Activated naive CD4-positive, alpha-beta T cell (primary cell): ENCODE data around the gene MX2.
"Not testable (repeated sequence)": the region's sequence is repeated elsewhere in the genome, so short reads cannot be mapped to it uniquely, and the experiment has no call there.

Experiments
- DNase-seq, 4 experiments: peaks; one replicate each; lab custom pipeline; 2025; lab: John Stamatoyannopoulos, UW

Gene MX2

GRCh38 chr21:41361786-41362604, at the start of gene MX2:
Gene MX2, plus strand, starts transcription at chr21:41362027. Its CDS starts 14,880 bp downstream, at chr21:41376907.
- DNase-seq: peak in 2 of 4 experiments; percentile 73 to 81

GRCh38 chr21:41313285-41314164, 48.3 kb upstream of the MX2 start:
- not testable (repeated sequence) for DNase-seq

- no peak for DNase-seq
These were observed 46.1 kb upstream of the MX2 start for GRCh38 chr21:41315726-41316125.

- DNase-seq: no peak
These were observed 45.4 kb upstream of the MX2 start, which contains the start of gene FAM3B for GRCh38 chr21:41316200-41317062. Gene FAM3B, plus strand, starts transcription at chr21:41316801. Its CDS starts 79 bp downstream, at chr21:41316880.

- no peak for DNase-seq
These were observed 44.8 kb upstream of the MX2 start for GRCh38 chr21:41317063-41317392.

DNA sequence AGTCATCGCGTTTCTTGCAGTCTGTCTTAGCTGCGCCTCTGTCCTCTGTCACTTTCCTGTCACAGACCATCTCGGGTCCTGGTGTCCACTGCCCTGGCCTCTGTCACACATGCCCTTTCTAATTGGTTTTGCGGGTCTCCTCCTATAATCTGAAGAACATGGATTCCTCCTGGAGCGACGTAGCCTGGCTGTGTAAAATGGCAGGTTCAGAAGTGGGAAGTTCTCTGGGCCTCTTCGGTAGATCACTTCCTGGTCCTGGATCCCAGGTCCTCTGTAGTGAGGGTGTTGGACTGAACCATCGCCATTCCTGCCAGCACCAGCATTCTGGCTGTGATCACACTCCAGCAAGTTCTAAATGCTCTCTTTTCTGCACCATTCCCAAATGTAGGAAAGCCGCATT, 44.4 kb upstream of the MX2 start:
- no peak for DNase-seq

DNA sequence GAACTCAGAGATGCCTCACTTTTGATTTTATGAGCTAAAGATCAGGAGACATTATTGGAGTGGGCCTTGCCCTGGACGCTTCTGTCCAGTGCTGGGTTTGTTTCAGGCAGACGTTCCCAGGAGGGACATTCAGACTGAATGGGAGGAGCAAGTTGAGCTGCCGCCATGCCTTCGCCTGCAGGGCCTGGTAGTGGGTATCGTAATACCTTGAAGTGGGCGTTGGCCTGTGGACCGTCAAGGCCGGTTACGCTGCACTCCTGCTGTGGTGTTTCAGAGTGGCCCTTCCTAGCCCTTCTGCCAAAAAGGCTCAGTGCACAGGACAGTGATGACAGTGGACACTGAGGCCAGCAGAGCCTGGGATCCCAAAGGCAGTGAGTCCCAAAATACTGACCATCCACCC, 43.6 kb upstream of the MX2 start:
- no peak for DNase-seq

DNA sequence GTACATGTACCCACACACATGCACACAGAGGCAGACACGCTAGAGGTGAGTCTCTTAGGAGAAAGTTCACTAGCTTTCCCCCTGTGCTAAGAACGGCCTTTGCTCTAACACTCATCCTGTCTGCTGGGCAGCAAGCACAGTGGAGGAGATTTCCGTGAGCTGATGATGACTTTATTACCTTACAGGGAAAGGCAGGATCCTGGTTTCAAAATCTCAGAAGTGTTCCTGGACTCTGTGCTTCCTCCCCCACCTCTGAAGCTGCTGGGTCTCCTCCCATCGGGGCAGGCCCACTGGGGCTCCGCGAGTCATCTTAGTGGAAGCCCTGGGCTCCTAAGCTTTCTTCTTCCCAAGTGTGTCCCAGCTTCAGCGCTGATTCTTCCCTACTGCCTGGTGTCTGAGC, 42.6 kb upstream of the MX2 start:
- DNase-seq: no peak

DNA sequence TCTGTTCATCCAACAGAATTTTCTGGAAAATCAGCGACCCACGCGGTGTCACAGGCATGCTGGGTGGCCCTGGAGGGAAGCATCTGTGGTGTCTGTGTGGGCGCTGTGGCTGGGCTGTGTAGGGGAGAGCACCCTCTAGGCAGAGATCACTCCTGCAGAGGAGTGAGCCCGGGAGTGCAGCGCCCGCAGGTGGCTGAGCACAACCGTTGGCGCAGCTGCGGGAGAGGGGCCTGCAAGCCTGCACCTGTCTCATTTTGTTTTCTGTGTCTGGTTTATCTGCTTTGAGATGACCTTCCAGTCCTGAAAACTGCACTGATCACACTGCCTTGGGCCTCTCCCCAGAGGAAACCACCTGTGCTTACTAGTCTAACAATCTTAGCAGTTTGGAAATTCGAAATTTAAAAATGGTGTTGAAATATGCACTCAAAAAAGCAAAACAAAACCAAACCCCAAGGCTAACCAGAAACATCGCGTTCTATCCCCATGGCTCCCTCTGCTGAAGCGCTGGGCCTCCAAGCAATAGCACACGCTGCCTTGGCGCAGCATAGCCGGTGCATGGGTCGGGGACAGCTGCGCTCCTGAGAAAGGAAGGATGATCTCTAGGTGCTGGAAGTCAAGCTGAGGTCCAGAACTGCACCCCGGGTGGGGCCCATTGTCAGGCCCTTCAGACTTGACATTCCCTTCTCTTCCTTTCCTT, 40.5 kb upstream of the MX2 start:
- DNase-seq: peak in 2 of 4 experiments; percentile 4 to 7

DNA sequence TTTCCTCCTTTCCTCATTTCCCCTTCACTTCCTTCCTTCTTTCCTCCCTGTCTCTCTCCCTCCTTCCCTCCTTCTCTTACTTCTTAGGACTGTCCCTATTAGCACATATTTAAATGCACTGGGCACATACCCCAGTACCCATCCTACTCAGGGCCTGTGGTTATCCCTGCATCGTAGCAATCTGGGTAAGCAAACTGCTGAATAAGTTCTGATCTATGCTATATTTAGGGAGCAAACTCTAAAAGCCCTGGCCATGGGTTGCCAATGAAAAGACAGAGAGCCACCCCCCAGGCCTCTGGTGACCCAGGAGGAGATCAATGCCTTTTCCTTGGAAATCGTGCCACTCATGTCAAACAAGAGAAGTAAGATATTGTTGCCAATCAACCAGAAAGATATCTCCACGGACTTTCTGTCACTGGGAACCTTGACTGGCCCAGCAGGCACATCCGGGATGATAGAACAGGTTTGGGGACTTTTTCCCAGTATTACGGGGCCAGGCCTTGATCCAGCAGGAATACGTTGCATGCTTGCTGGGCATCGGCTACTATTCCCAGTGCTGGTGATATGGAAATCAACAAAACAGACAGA, 39.8 kb upstream of the MX2 start:
- DNase-seq: no peak

GRCh38 chr21:41322496-41323382, 39.1 kb upstream of the MX2 start:
- DNase-seq: no peak

- no peak for DNase-seq
These were observed 36.5 kb upstream of the MX2 start for GRCh38 chr21:41325138-41325912.

- no peak for DNase-seq
These were observed 35.3 kb upstream of the MX2 start for GRCh38 chr21:41326414-41327080.

DNA sequence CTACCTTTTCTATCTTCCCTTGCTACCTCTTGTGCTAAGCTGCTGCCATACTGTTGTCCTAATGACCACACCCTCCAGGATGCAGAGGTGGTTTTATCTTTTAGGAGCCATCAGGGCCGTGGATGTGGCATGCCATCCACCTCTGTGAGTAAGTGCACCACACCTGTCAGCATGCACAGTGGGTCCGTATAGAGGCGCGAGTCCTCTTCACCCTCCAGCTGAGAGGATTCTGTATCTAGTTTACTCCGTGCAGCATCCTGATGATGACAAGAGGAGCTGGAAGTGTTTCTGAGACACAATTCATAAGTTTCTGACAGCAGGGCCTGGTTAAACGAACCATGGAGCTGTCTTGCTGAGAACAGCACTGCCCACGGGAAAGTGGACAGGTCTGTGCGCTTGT, 34.1 kb upstream of the MX2 start:
- no peak for DNase-seq

- no peak for DNase-seq
These were observed 32.9 kb upstream of the MX2 start for GRCh38 chr21:41328660-41329607.

GRCh38 chr21:41333752-41334151, 28.1 kb upstream of the MX2 start:
- DNase-seq: no peak

- no peak for DNase-seq
These were observed 24.3 kb upstream of the MX2 start for GRCh38 chr21:41337515-41337914.

- no peak for DNase-seq
These were observed 23.4 kb upstream of the MX2 start for GRCh38 chr21:41338455-41338854.
